Measurements from ENCODE around the gene ICE2. TPM values are rescaled to one million over a fixed set of nuclear protein-coding genes. Genes with fewer than 3 reads are reported as not detected.

The ICE2 gene
- total RNA-seq: 55.1 TPM

- intact Hi-C loops (cut with DNase I): no loop called here
- DNase-seq (ENCODE audit: low spot score): peak; percentile 98
- peak; percentile 99 for ATAC-seq
These were observed at the start of gene ICE2 for GRCh38 chr15:60478566-60479360. ICE2 (minus strand) TSS chr15:60479142; CDS start chr15:60477977, 1,165 bp downstream.

- intact Hi-C loops (cut with DNase I): no loop called here
- DNase-seq (ENCODE audit: low spot score) (no peak), ATAC-seq (no peak)
These were observed 49.6 kb upstream of the ICE2 start for GRCh38 chr15:60528530-60528929.

- intact Hi-C loops (cut with DNase I): no loop called here
- ATAC-seq (no peak), DNase-seq (ENCODE audit: low spot score) (no peak)
These were observed 48.5 kb upstream of the ICE2 start for GRCh38 chr15:60527456-60527855.

- intact Hi-C loops (cut with DNase I): no loop called here
- ATAC-seq: peak; percentile 84
These were observed 47.2 kb upstream of the ICE2 start for GRCh38 chr15:60526127-60526616.

GRCh38 chr15:60525341-60526039 lies 46.5 kb upstream of the ICE2 start:
- ATAC-seq (peak; percentile 85), DNase-seq (ENCODE audit: low spot score) (no peak)
- intact Hi-C loops (cut with DNase I): no loop called here

More at GRCh38 chr15:60526127-60526616, 47.2 kb upstream of the ICE2 start:
- DNase-seq (ENCODE audit: low spot score): peak; percentile 71

GRCh38 chr15:60523056-60523455 lies 44.1 kb upstream of the ICE2 start:
- intact Hi-C loops (cut with DNase I): no loop called here
- DNase-seq (ENCODE audit: low spot score) (no peak), ATAC-seq (no peak)

- ATAC-seq: peak; percentile 53
- DNase-seq (ENCODE audit: low spot score): peak; percentile 80
- intact Hi-C loops (cut with DNase I): no loop called here
These were observed 42.0 kb upstream of the ICE2 start for GRCh38 chr15:60520825-60521368.

- ATAC-seq (no peak), DNase-seq (ENCODE audit: low spot score) (no peak)
- intact Hi-C loops (cut with DNase I): no loop called here
These were observed 41.3 kb upstream of the ICE2 start for GRCh38 chr15:60520013-60520824.

GRCh38 chr15:60519218-60519617 lies 40.3 kb upstream of the ICE2 start:
- ATAC-seq: no peak
- intact Hi-C loops (cut with DNase I): no loop called here
- DNase-seq (ENCODE audit: low spot score): no peak

- intact Hi-C loops (cut with DNase I): no loop called here
- ATAC-seq: no peak
- no peak for DNase-seq (ENCODE audit: low spot score)
These were observed 39.6 kb upstream of the ICE2 start for GRCh38 chr15:60518511-60518910.

GRCh38 chr15:60514261-60514881 lies 35.4 kb upstream of the ICE2 start:
- intact Hi-C loops (cut with DNase I): no loop called here
- DNase-seq (ENCODE audit: low spot score) (no peak), ATAC-seq (no peak)

GRCh38 chr15:60513676-60514075 lies 34.7 kb upstream of the ICE2 start:
- intact Hi-C loops (cut with DNase I): no loop called here
- DNase-seq (ENCODE audit: low spot score) (no peak), ATAC-seq (no peak)

GRCh38 chr15:60512937-60513336 lies 34.0 kb upstream of the ICE2 start:
- DNase-seq (ENCODE audit: low spot score): no peak
- intact Hi-C loops (cut with DNase I): no loop called here
- no peak for ATAC-seq

GRCh38 chr15:60511351-60512031 lies 32.5 kb upstream of the ICE2 start:
- intact Hi-C loops (cut with DNase I): no loop called here
- ATAC-seq (peak; percentile 47), DNase-seq (ENCODE audit: low spot score) (no peak)

- intact Hi-C loops (cut with DNase I): no loop called here
- no peak for ATAC-seq
- DNase-seq (ENCODE audit: low spot score): no peak
These were observed 31.1 kb upstream of the ICE2 start for GRCh38 chr15:60510006-60510405.

- intact Hi-C loops (cut with DNase I): no loop called here
- DNase-seq (ENCODE audit: low spot score) (no peak), ATAC-seq (no peak)
These were observed 30.5 kb upstream of the ICE2 start for GRCh38 chr15:60509470-60509869.

- intact Hi-C loops (cut with DNase I): no loop called here
- ATAC-seq (no peak), DNase-seq (ENCODE audit: low spot score) (no peak)
These were observed 29.5 kb upstream of the ICE2 start for GRCh38 chr15:60508442-60508841.
